ENCODE results near the gene TNKS2.
"Not testable (repeated sequence)": the region's sequence is repeated elsewhere in the genome, so short reads cannot be mapped to it uniquely, and the experiment has no call there.

Gene TNKS2

DNA sequence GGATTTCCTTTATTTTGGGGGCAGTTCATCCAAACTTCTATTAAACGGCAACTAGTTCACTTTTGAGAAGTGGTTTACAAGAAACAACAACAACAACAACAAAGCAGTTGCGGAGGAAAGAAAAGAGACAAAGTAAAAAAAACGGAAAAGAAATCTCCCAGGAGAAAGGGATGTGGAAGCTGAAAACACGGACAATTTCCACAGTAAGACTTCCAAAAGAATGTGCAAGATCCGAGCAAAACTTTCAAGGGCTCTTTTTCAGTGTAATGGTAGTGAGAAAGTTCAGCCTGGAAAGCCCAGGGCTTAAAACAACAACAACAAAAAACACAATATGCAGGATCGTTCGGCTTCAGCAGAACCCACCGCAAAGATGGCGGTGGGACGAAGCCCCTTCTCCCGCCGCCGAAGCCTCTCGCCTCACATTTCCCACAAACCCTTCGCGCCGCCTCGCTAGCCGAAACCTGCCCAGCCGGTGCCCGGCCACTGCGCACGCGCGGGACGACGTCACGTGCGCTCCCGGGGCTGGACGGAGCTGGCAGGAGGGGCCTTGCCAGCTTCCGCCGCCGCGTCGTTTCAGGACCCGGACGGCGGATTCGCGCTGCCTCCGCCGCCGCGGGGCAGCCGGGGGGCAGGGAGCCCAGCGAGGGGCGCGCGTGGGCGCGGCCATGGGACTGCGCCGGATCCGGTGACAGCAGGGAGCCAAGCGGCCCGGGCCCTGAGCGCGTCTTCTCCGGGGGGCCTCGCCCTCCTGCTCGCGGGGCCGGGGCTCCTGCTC, at the start of gene TNKS2:
Gene TNKS2 (plus strand): TSS at position 553 of the 775 bp plus-strand sequence. CDS start 265 bp downstream, outside the sequence.
- DNase-seq: peak; percentile 87

DNA sequence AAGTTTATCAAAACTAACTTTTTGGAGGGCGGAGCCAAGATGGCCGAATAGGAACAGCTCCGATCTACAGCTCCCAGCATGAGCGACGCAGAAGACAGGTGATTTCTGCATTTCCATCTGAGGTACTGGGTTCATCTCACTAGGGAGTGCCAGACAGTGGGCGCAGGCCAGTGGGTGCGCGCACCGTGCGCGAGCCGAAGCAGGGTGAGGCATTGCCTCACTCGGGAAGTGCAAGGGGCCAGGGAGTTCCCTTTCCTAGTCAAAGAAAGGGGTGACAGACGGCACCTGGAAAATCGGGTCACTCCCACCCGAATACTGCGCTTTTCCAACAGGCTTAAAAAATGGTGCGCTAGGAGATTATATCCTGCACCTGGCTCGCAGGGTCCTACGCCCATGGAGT, 48.6 kb upstream of the TNKS2 start:
- not testable (repeated sequence) for DNase-seq

DNA sequence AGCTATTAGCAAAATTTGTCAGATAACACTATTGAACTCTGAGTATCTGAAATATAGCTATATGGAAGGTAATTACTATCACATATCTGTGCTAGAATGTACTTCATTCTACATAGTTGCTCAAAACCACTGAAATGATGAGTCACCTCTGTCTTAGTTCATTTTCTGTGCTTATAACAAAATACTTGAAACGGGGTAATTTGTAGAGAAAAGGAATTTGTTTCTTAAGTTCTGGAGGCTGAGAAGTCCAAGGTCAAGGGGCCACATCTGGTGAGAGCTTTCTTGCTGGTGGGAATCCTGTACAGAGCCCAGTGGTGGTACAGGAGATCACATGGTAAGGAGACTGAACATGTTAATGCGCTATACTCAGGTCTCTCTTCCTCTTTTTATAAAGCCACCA, 41.9 kb upstream of the TNKS2 start:
- no peak for DNase-seq

DNA sequence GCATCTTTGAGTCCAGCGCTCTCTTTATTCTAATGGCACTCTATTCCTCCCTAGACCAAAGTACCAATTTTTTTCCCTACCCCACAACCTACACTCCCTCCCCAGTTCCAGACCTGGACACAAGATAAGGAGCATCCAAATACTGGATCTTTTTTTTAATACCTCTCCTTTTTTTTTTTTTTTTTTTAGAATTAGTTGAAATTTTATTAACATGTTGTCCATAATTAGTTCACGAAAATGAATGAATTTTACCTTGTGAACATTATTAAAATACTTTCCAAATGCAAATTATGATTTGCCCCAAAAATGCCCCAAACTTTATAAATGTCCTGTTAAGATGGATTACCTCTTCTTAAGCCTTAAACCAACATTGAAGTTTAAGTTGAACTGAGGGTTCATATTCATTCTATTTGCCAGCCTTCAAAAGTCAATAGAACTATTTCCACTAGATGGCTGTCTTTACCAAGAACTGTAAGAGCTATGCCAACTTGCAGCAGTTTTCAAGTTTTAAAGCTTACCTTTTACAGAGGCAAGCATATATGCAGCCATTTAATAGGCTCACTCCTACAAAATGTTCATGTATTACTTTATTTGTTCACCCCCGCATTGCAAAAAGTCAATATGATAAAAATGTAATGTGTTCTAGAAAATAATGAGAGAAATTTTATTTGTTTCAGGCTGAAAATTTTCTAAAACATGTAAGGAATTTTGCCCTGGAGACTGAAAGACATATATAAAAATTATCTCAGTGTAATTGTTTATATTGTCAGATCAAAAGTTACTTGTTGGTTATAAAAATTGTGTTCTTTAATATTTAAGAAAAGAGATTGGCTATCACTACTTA, 39.7 kb upstream of the TNKS2 start:
- no peak for DNase-seq

DNA sequence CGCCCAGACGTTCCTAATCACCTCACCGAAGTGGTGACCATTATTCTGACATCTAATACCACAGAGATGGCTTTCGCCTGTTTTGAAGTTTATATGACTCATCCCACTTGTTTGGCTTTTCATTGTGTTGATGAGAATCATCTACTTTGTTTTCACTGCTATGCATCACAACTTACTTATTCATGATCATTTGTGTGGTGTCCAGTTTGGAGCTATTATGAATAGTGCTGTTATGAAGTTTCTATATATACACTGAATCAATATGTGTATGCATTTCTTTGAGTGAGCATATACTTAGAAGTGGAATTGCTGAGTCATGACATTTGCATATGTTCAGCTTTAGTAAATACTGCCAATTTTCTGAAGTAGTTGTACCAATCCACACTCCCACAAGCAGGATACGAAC, 38.6 kb upstream of the TNKS2 start:
- DNase-seq: no peak

DNA sequence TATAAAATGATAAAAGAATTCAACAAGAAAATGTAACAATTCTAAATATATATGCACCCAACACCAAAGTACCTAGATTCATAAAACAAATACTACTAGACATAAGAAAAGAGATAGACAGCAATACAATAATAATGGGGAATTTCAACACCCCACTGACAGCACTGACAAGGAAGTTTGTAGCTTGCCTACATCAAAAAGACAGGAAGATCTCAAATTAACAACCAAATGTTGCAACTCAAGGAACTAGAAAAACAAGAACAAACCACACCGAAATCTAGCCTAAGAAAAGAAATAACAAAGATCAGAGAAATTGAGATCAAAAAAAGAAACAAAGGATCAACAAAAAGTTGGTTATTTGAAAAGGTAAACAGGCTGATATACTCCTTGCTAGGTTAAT, 36.5 kb upstream of the TNKS2 start:
- no peak for DNase-seq

DNA sequence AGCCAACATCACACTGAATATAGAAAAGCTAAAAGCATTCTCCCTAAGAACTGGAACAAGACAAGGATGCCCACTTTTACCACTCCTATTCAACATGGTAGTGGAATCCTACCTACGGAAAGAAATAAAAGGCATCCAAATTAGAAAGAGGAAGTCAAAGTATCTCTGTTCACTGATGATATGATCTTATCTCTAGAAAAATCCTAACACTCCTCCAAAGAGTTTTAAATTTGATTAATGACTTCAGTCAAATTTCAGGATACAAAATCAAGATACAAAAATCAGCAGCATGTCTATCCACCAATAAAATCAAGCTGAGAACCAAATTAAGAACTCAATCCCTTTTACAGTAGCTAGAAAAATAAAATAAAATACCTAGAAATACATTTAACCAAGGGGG, 35.3 kb upstream of the TNKS2 start:
- DNase-seq: no peak

DNA sequence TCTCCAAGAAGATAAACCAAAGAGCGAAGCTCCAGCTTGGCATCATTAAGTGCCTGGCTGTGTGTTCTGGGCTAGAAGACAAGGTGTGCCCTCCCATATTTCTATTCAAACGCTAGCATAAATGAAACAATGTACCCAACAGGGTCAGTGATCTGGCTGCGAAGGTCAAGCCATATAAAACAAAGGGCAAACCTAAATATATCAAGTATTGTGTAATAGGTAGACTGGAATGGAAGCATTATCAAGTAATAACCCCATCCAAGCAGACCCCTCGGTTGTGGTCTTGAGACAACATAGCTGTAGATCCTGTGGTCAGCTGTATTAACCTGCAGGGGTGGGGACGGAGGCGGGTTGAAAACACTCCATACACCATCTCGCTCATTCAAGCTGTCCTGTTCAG, 31.6 kb upstream of the TNKS2 start:
- no peak for DNase-seq

DNA sequence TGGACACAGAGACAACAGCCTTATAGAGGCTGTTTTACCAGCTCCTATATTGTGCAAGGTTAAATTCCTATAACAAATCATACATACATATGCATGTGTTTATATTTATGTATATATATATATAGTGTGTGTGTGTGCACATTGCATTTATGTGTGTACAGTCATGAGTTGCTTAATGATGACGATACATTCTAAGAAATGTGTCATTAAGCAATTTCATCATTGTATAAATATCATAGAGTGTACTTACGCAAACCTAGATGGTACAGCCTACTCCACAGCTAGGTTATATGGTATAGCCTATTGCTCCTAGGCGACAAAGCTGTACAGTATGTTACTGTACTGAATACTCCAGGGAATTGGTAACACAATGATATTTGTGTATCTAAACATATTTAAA, 30.1 kb upstream of the TNKS2 start:
- DNase-seq: no peak

DNA sequence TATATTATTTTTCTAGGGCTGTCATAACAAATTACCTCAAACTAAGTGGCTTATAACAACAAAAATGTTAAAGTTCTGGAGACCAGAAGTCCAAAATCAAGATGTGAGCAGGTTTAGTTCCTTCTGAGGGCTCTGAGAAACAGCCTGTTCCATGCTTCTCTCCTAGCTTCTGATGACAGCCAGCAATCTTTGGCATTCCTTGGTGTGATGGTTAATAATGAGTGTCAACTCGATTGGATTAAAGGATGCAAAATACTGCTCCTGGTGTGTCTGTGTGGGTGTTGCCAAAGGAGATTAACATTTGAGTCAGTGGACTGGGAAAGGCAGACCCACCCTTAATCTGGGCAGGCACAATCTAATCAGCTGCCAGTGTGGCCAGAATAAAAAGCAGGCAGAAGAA, 26.3 kb upstream of the TNKS2 start:
- no peak for DNase-seq

GRCh38 chr10:91772461-91772860, 25.8 kb upstream of the TNKS2 start:
- DNase-seq: no peak

- DNase-seq: no peak
Measured at GRCh38 chr10:91772869-91773268, 25.4 kb upstream of the TNKS2 start.

- no peak for DNase-seq
Measured at GRCh38 chr10:91774571-91774970, 23.7 kb upstream of the TNKS2 start.

DNA sequence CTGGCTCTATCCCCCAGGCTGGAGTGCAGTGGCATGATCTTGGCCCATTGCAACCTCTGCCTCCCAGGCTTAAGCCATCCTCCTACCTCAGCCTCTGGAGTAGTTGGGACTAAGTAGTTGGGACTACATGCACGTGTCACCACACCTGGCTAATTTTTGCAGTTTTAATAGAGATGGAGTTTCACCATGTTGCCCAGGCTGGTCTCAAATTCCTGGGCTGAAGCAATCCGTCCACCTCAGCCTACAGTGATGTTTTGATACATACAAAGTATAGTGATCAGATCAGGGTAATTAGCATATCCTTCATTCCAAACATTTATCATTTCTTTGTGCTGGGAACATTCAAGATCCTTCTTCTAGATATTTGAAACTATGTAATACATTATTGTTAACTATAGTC, 22.5 kb upstream of the TNKS2 start:
- DNase-seq: no peak

- no peak for DNase-seq
Measured at GRCh38 chr10:91776266-91776665, 22.0 kb upstream of the TNKS2 start.

DNA sequence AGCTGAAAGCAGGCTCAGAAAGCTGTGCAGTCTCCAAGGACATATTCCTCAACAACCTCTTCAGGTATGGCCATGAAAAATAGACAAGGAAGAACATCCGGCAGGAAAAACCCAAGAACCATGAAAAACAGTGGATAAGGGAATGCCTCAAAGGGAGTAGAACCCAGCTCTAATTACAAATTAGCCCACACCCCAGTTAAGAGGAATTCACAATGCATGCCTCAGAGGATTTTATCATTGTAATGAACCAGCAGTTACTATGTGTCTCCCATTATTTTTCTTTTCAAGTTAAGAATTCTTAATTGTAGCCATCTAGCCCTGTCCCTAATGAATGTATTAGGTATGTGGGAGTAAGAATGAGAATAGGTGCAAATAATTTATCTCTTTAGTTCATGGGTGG, 19.7 kb upstream of the TNKS2 start:
- no peak for DNase-seq

GRCh38 chr10:91779011-91779605, 19.1 kb upstream of the TNKS2 start:
- DNase-seq: no peak

- no peak for DNase-seq
Measured at GRCh38 chr10:91782539-91782938, 15.7 kb upstream of the TNKS2 start.

DNA sequence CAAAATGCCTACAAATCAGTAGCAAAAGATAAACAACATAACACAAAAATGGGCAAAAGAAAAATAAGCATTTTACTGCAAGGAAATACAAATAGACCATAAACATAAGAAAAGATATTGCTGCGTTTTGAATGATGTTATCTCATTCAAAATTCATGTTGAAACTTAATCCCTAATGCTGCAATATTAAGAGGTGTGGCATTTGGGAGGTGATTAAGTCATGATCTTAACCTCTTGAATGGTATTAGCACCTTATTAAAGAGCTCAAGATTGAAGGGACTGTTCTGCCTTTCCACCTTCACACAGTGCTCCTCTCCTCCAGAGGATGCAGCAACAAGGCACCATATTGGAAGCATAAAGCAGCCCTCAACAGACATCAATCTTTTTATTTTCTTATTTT, 12.4 kb upstream of the TNKS2 start:
- DNase-seq: no peak

DNA sequence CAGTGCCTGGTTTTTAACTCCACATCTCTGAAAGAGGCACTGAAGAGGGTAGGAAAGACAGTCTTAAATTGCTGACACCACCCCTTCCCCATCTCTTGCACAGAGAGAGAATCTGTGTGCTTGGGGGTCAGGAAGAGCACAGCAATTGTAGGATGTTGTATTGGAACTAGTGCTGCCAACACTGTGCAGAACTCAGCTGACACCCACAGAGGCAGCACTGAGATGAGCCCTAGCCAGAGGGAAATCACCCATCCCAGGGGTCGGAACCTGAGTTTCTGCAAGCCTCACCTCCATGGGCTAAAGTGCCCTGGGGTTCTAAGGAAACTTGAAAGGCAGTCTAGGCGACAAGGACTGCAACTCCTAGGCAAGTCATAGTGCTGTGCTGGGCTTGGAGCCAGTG, 11.0 kb upstream of the TNKS2 start:
- no peak for DNase-seq

DNA sequence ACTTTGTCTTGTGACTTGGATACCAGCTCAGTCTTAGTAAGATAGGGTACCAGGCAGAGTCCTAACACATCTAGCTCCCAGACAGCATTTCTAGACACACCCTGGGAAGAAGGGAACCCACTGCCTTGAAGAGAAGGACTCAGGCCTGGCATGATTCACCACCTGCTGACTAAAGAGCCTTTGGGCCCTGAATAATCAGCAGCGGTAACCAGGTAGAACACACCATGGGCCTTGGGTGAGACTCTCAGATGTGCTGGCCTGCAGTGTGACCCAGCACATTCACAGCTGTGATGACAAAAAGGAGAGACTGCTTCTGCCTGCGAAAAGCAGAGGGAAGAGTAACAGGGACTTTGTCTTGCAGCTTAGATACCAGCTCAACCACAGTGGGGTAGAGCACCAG, 10.4 kb upstream of the TNKS2 start:
- DNase-seq: no peak

DNA sequence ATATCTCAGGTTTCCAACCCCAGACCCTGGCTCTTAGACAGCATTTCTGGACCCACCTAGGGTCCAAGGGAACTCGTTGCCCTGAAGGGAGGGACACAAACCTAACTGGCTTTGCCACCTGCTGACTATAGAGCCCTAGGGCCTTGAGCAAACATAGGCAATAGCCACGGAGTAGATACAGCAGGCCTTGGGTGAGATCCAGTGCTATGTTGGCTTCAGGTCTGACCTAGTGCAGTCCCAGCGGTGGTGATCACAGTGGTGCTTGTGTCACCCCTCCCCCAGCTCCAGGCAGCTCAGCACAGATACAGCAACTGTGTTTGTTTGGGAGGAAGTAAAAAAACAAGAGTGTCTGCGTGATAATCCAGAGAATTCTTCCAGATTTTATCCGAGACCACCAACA, 9.7 kb upstream of the TNKS2 start:
- DNase-seq: no peak

DNA sequence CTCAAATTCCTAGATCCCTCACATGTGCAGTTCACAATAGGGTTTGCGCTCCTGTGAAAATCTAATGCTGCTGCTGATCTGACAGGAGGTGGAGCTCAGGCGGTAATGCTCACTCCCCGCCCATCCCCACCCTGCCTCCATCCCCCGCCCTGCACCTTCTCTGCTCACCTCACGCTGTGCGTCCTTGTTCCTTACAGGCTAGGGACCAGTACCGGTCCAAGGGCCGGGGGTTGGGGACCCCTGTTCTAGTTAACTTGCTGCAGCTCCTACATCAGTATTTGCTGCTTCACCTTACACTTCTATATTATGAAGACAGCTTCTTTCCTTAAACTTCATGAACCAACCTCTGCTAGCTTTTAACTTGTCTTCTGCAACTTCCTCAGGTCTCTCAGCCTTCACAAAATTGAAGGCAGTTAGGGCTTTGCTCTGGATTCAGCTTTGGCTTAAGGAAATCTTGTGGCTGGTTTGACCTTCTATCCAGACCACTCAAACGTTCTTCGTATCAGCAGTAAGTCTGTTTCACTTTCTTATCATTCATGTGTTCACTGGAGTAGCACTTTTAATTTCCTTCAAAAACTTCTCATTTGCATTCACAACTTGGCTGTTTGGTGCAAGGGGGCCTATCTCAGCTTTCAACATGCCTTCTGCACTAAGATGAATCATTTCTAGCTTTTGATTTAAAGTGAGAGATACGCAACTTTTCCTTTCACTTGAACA, 1.7 kb upstream of the TNKS2 start:
- DNase-seq: peak; percentile 45
